ENCODE measurements around the gene EGFL7. TPM values are rescaled to one million over a fixed set of nuclear protein-coding genes. Genes with fewer than 3 reads are reported as not detected.

The EGFL7 gene
- total RNA-seq, 1 donor from 2014 or later = 16.5 TPM

- no peaks in the 10 kb centered on the region for H3K36me3 ChIP-seq
- no peak for DNase-seq (ENCODE audit: low spot score)
- no peak overlapping the region for H3K4me2 ChIP-seq
- peaks cover 14% of the 10 kb centered on the region for H3K4me1 Mint-ChIP-seq
- H3K27ac Mint-ChIP-seq = no peak overlapping the region
- no peak overlapping the region for H2AFZ ChIP-seq (replicated peaks)
- no peak for TF ChIP-seq CTCF (IDR thresholded peaks at IDR 0.05)
- no peak for TF ChIP-seq EZH2phosphoT487 (IDR thresholded peaks at IDR 0.05)
- no peak for TF ChIP-seq EZH2 (IDR thresholded peaks at IDR 0.05)
- no peaks in the 10 kb centered on the region for H3K79me2 ChIP-seq (ENCODE audit: low read depth)
- H4K20me1 ChIP-seq (ENCODE audit: low read depth) = no peaks in the 10 kb centered on the region
- no peaks in the 10 kb centered on the region for H3F3A ChIP-seq (ENCODE audit: low read depth)
- H3K27ac ChIP-seq = no peak overlapping the region
- H3K27me3 Mint-ChIP-seq (ENCODE audit: insufficient read depth, low read depth) = peaks cover 7% of the 10 kb centered on the region
- no peak overlapping the region for H3K4me3 Mint-ChIP-seq
- H3K27me3 ChIP-seq = no peaks in the 10 kb centered on the region
- H3K9me3 ChIP-seq (ENCODE audit: low read depth) = no peaks in the 10 kb centered on the region
- no peaks in the 10 kb centered on the region for H3K36me3 Mint-ChIP-seq
- H3K4me1 ChIP-seq = no peaks in the 10 kb centered on the region
- no peak overlapping the region for H3K4me3 ChIP-seq
- no peak overlapping the region for H3K9ac ChIP-seq
- peaks cover 2% of the 10 kb centered on the region for H3K9me3 Mint-ChIP-seq
Measured at GRCh38 chr9:136655536-136656182, 7.1 kb upstream of the EGFL7 start.

GRCh38 chr9:136656183-136656738 lies 6.5 kb upstream of the EGFL7 start:
- Histone ChIP-seq H3F3A (ENCODE audit: low read depth) (no peaks in the 10 kb centered on the region), H3K27ac (no peak overlapping the region), H3K36me3 (no peaks in the 10 kb centered on the region), H3K4me1 (no peaks in the 10 kb centered on the region), H3K9ac (no peak overlapping the region), H3K79me2 (ENCODE audit: low read depth) (no peaks in the 10 kb centered on the region), H3K9me3 (ENCODE audit: low read depth) (no peaks in the 10 kb centered on the region), H3K27me3 (no peaks in the 10 kb centered on the region), H3K4me2 (no peak overlapping the region), H2AFZ (replicated peaks) (no peak overlapping the region), H3K4me3 (no peak overlapping the region), H4K20me1 (ENCODE audit: low read depth) (no peaks in the 10 kb centered on the region)
- H3K4me3 Mint-ChIP-seq = no peak overlapping the region
- TF ChIP-seq EZH2phosphoT487 (IDR thresholded peaks at IDR 0.05) (no peak), CTCF (IDR thresholded peaks at IDR 0.05) (no peak), EZH2 (IDR thresholded peaks at IDR 0.05) (no peak)
- peaks cover 10% of the 10 kb centered on the region for H3K4me1 Mint-ChIP-seq
- peaks cover 2% of the 10 kb centered on the region for H3K9me3 Mint-ChIP-seq
- H3K27ac Mint-ChIP-seq = no peak overlapping the region
- H3K36me3 Mint-ChIP-seq = no peaks in the 10 kb centered on the region
- DNase-seq (ENCODE audit: low spot score) = no peak
- peaks cover 6% of the 10 kb centered on the region for H3K27me3 Mint-ChIP-seq (ENCODE audit: insufficient read depth, low read depth)

GRCh38 chr9:136656795-136657611 lies 5.7 kb upstream of the EGFL7 start:
- DNase-seq (ENCODE audit: low spot score) = no peak
- peaks cover 6% of the 10 kb centered on the region for H3K27me3 Mint-ChIP-seq (ENCODE audit: insufficient read depth, low read depth)
- Histone ChIP-seq H4K20me1 (ENCODE audit: low read depth) (no peaks in the 10 kb centered on the region), H3K4me3 (no peak overlapping the region), H3K36me3 (no peaks in the 10 kb centered on the region), H2AFZ (replicated peaks) (no peak overlapping the region), H3K4me1 (no peaks in the 10 kb centered on the region), H3F3A (ENCODE audit: low read depth) (no peaks in the 10 kb centered on the region), H3K9me3 (ENCODE audit: low read depth) (no peaks in the 10 kb centered on the region), H3K9ac (no peak overlapping the region), H3K79me2 (ENCODE audit: low read depth) (no peaks in the 10 kb centered on the region), H3K27ac (no peak overlapping the region), H3K27me3 (no peaks in the 10 kb centered on the region), H3K4me2 (no peak overlapping the region)
- H3K27ac Mint-ChIP-seq = no peak overlapping the region
- TF ChIP-seq CTCF (IDR thresholded peaks at IDR 0.05) (no peak), EZH2 (IDR thresholded peaks at IDR 0.05) (no peak), EZH2phosphoT487 (IDR thresholded peaks at IDR 0.05) (no peak)
- H3K9me3 Mint-ChIP-seq = peaks cover 2% of the 10 kb centered on the region
- no peak overlapping the region for H3K4me3 Mint-ChIP-seq
- H3K36me3 Mint-ChIP-seq = no peaks in the 10 kb centered on the region
- peaks cover 10% of the 10 kb centered on the region for H3K4me1 Mint-ChIP-seq
